Measurements from ENCODE around the gene PLA2G6. TPM values are rescaled to one million over a fixed set of nuclear protein-coding genes. Genes with fewer than 3 reads are reported as not detected.

PLA2G6 gene
- total and polyA plus RNA-seq, 9 of the 15 experiments (the other 6 are each of a cell fraction or from before 2014, with no cell fraction given), result 0.11 to 12.2 (median 9.7) TPM

- TF ChIP-seq MBD1 (CRISPR knock-in tag; IDR thresholded peaks at IDR 0.05) (no peak), LEF1 (IDR thresholded peaks at IDR 0.05) (no peak), TBP (optimal IDR thresholded peaks at IDR 0.05; ENCODE audit: low read depth, low read length) (no peak), ZNF140 (CRISPR knock-in tag; IDR thresholded peaks at IDR 0.05) (no peak), ILK (tag; IDR thresholded peaks at IDR 0.05; ENCODE audit: borderline replicate concordance, low read depth) (no peak)
These were observed 30.5 kb downstream of the PLA2G6 start (continued) for GRCh38 chr22:38151126-38151500.

- ATAC-seq, result no peak
- H3K4me2 ChIP-seq (ENCODE audit: insufficient read depth, low read length), result no peak overlapping the region; the same call in 1 of the 2 replicates
- no peak for DNase-seq (ENCODE audit: extremely low read depth in 1 of 4, low spot score in 3 of 4)
- no peaks in the 10 kb centered on the region for H3K79me2 ChIP-seq (ENCODE audit: control insufficient read depth, insufficient read depth, low read length)
- no peak for FAIRE-seq
- intact Hi-C loops (cut with micrococcal nuclease), result no loop called here
- H2AFZ ChIP-seq (ENCODE audit: low read depth, low read length), result 0 out of 2 replicates have a peak overlapping the region, but pooled peaks have one; percentile 19
- peaks cover 13 to 14% of the 10 kb centered on the region in 2 experiments; a peak in 4 of 5 replicates for H3K4me1 ChIP-seq (replicated peaks in 1 of 2; ENCODE audit: control insufficient read depth in 2 of 2, insufficient read depth in 2 of 2, low read length in 2 of 2)
- H3K9me1 ChIP-seq (ENCODE audit: control insufficient read depth, insufficient read depth, low read length), result no peaks in the 10 kb centered on the region
- no TSS peak for BruUV-seq (replicated peaks)
- H3K4me3 ChIP-seq, result no peak overlapping the region
- 65% methylated on average over 5 of the region's 5 CpGs for WGBS (ENCODE audit: insufficient coverage, low coverage, missing lambda C conversion rate)
- no peaks in the 10 kb centered on the region for H3K27me3 ChIP-seq (ENCODE audit: control insufficient read depth in 2 of 2, insufficient read depth in 2 of 2, low read length in 2 of 2)
- 0 out of 2 replicates have a peak, but pooled peaks cover 1% of the 10 kb centered on the region for H4K20me1 ChIP-seq (replicated peaks; ENCODE audit: control insufficient read depth, insufficient read depth, low read length)
- CTCF ChIA-PET (ENCODE audit: low intra/inter-chr PET ratio), result no interaction called here
- no peaks in the 10 kb centered on the region for H3K36me3 ChIP-seq (ENCODE audit: control insufficient read depth, insufficient read depth, low read length)
- no peak overlapping the region for H3K9ac ChIP-seq (ENCODE audit: insufficient read depth in 1 of 2, low read depth in 2 of 2, low read length in 2 of 2)
- no peaks in the 10 kb centered on the region for H3K9me3 ChIP-seq (replicated peaks; ENCODE audit: control insufficient read depth, insufficient read depth, low read depth, low read length)
- no peak for TF ChIP-seq CBX2 (IDR thresholded peaks at IDR 0.05; ENCODE audit: insufficient read depth, low read length, poor library complexity, severe bottlenecking)
- TF ChIP-seq NKRF (IDR thresholded peaks at IDR 0.05; ENCODE audit: borderline replicate concordance), result no peak
- no peak for TF ChIP-seq TCF15 (CRISPR knock-in tag; IDR thresholded peaks at IDR 0.05)
- TF ChIP-seq ATF3 (IDR thresholded peaks at IDR 0.05), result peak; percentile 71
- TF ChIP-seq ATF3 (CRISPR knock-in tag; conservative IDR thresholded peaks at IDR 0.05), result no peak
- no peak for TF ChIP-seq SOX6 (IDR thresholded peaks at IDR 0.05)
- peak; percentile 11; the same call in 1 of the 2 replicates for TF ChIP-seq JUND (IDR thresholded peaks at IDR 0.05; ENCODE audit: borderline replicate concordance, low read depth, low read length)
- no peak for TF ChIP-seq JUND (tag; IDR thresholded peaks at IDR 0.05; ENCODE audit: borderline replicate concordance, low read depth, low read length)
- POLR2A ChIA-PET, result no interaction called here
- H3K27ac ChIP-seq (ENCODE audit: extremely low read depth, low read depth, low read length), result no peak overlapping the region
- in situ Hi-C loops (cut with MboI), result no loop called here
These were observed 33.4 kb downstream of the PLA2G6 start for GRCh38 chr22:38148245-38148644.

All from K562 (cell line).